ENCODE data around the gene FRRS1.

The FRRS1 gene

GRCh38 chr1:99681583-99681982 lies 84.9 kb downstream of the FRRS1 start:
- peak; percentile 8 for TF ChIP-seq CTCF (IDR thresholded peaks at IDR 0.05; ENCODE audit: control extremely low read depth, extremely low read depth, low read depth, missing control alignments)
- DNase-seq (ENCODE audit: extremely low spot score), result no peak
- ChIA-PET CTCF (interaction anchor here (2.4 kb wide), 1 partner anchor 9 kb away, joined by 9 read pairs; no protein-coding TSS in a partner anchor), POLR2A (no interaction called here)

- ChIA-PET POLR2A (no interaction called here), CTCF (interaction anchor here (1.0 to 3.1 kb wide), 5 partner anchors 10 to 31 kb away, joined by 3 to 9 read pairs (median 3); no protein-coding TSS in a partner anchor)
- no peak for DNase-seq (ENCODE audit: extremely low spot score)
- TF ChIP-seq CTCF (IDR thresholded peaks at IDR 0.05; ENCODE audit: control extremely low read depth, extremely low read depth, low read depth, missing control alignments), result no peak
Observed at GRCh38 chr1:99680270-99680669, 86.2 kb downstream of the FRRS1 start.

GRCh38 chr1:99677416-99677815 lies 89.0 kb downstream of the FRRS1 start:
- no peak for DNase-seq (ENCODE audit: extremely low spot score)
- no peak for TF ChIP-seq CTCF (IDR thresholded peaks at IDR 0.05; ENCODE audit: control extremely low read depth, extremely low read depth, low read depth, missing control alignments)
- CTCF ChIA-PET, result no interaction called here
- POLR2A ChIA-PET, result no interaction called here

- no peak for TF ChIP-seq CTCF (IDR thresholded peaks at IDR 0.05; ENCODE audit: control extremely low read depth, extremely low read depth, low read depth, missing control alignments)
- POLR2A ChIA-PET, result no interaction called here
- DNase-seq (ENCODE audit: extremely low spot score), result no peak
- CTCF ChIA-PET, result interaction anchor here (5.2 kb wide), 1 partner anchor 8 kb away, joined by 30 read pairs; no protein-coding TSS in a partner anchor
Observed at GRCh38 chr1:99676876-99677275, 89.6 kb downstream of the FRRS1 start.

- no peak for DNase-seq (ENCODE audit: extremely low spot score)
- POLR2A ChIA-PET, result no interaction called here
- CTCF ChIA-PET, result interaction anchor here (5.2 kb wide), 1 partner anchor 9 kb away, joined by 30 read pairs; no protein-coding TSS in a partner anchor
- TF ChIP-seq CTCF (IDR thresholded peaks at IDR 0.05; ENCODE audit: control extremely low read depth, extremely low read depth, low read depth, missing control alignments), result no peak
Observed at GRCh38 chr1:99675994-99676393, 90.4 kb downstream of the FRRS1 start.

GRCh38 chr1:99675292-99675691 lies 91.1 kb downstream of the FRRS1 start:
- CTCF ChIA-PET, result interaction anchor here (5.2 kb wide), 1 partner anchor 10 kb away, joined by 30 read pairs; no protein-coding TSS in a partner anchor
- TF ChIP-seq CTCF (IDR thresholded peaks at IDR 0.05; ENCODE audit: control extremely low read depth, extremely low read depth, low read depth, missing control alignments), result no peak
- POLR2A ChIA-PET, result no interaction called here
- DNase-seq (ENCODE audit: extremely low spot score), result no peak
